ENCODE results near the gene DAD1.
"Not testable (repeated sequence)": the region's sequence is repeated elsewhere in the genome, so short reads cannot be mapped to it uniquely, and the experiment has no call there.

Gene DAD1

DNA sequence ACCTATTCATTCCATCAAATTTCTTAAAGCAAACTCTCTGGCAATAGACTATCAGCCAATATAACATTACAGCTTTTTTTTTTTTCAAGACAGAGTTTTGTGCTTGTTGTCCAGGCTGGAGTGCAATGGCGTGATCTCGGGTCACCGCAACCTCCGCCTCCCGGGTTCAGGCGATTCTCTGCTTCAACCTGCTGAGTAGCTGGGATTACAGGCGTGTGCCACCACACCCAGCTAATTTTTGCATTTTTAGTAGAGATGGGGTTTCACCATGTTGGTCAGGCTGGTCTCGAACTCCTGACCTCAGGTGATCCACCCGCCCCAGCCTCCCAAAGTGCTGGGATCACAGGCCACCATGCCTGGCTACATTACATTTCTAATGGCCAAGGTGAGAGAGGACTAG, 22.8 kb downstream of the DAD1 start:
- DNase-seq: not testable (repeated sequence)

DNA sequence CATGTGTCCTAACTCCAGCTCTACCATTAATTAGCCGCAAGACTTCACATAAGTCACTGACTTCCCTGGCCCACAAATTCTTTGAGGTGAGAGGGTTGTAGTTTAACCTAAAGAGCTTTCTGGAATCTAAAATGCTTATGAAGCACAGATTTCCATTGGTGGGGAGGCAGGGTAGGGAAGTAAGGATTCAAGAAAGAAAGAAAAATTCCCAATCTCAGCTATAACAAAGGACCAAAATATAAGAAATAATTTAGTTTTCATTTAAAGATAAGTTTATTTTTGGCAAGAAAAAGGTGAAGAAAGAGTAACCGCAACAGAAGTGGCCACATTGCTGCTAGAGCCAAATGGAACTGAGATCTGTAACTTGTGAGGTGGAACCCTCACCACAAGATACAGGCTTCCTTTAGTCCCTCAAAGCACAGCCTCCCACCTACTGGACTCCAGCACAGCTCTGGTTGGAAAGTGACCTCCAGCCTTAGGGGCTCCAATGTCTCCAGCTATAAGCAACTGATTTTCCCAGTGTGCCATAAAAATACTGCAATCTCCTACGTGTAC, 23.6 kb downstream of the DAD1 start:
- DNase-seq: no peak

DNA sequence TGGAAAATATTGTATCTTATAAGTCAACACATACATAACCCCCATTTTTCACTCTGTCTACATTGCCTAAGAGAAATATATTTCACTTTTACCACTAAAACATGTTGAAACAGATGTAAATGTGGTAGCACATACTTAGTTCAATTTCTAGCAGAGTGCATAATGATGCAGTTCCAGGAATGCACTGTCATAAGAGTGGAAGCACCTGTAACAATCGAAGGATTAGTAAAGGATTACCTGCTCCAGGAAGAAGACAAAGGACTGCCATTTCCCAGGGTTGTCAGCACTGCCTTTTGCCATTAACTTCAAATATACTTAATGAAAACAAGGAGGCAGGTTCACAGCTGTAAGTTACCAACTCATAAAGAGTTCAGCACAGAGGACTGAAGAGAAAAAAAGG, 24.6 kb downstream of the DAD1 start:
- no peak for DNase-seq

DNA sequence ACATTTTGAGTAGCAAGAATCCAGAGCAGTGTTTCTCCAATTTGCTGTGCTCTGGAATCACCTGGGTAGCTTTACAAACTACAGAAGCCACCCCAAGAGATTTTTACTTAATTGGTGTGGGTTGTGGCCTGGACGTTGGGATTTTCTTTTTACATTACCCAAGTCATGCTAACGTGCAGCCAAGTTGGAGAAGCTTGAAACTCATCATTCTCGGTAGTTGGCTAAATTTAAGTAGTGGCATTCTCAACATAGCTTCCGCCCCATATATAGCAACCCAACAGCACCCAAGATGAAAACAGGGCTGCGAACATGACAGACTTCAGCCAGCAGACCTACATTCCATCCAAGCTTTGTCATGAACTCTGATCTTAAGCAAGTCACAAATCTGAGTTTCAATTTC, 25.0 kb downstream of the DAD1 start:
- no peak for DNase-seq

DNA sequence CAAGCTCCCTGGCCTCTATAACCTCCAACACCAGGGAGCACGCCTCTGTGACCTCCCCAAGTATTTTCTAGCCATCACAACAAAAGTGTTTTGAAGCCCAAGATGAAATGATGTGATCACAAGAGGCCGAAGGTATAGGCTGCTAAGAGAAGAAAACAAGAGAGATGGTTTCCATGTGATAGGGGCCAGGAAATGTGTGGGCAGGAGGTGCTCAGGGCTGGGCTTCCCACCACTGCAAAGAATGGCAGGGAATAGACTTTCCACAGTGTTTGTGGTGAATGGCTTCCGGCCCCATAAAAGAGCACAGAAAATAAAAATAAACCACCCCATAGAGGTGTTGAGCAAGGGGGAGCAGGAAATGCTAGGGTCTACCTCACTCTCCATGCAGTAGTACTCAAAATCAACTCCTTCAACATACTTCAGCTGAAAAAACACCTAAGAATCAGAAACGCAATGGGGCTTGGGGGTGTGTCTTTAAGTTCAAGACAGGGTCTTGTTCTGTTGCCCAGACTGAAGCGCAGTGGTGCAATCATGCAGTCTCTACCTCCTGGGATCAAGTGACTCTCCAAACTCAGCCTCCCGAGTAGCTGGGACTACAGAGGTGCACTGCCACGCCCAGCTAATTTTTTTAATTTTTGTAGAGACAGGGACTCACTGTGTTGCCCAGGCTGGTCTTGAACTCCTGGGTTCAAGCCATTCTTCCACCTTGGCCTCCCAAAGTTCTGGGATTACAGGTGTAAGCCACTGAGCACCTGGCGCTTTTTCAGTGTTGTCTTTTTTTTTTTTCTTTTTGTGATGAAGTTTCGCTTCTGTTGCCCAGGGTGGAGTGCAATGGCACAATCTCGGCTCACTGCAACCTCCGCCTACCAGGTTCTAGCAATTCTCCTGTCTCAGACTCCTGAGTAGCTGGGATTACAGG, 27.1 kb downstream of the DAD1 start:
- DNase-seq: no peak

DNA sequence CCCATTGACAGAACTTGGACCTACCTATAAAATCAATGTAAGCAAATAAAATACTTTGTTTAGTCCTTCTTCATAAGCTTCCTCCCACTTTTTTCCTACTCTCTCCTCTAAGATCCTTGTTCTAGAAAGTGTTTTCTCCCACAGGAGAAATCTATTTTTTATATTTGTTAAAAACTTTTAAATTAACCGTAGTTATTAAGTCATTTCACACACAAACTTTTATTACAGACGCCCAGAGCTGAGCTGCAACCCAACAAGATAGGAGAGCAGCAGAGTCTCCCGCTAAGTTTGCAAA, 27.7 kb downstream of the DAD1 start:
- no peak for DNase-seq

DNA sequence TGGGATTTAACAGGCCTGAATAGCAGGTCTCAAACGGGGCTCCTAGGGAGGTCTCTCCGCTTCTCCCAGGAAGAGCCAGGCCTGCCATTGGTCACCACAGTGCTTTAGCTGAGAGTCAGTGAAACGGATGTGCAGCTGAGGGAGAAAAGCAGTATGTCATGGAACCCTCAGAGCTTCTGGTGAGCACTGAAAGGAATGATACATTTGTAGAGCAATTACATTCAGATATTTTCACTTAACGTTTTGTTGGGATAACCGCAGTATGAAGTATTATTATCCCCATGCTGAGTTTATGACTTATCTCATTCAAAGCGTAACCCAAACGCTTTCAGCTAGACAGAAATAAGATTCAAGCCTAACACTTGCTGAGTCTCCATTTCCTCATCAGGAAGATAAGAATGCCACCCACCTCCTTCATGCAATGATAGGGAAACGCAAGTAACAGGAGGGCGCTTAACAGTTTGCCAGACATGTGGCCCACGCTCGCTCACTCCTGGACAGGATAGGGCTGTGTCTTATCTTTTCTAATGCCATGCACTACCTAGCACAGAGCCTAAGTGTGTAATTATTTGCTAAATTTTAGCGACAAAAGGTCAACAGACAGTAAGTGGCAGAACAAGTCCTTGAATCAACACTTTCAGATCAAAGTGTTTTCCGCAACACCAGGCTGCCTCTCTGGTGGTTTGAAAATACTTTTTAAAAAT, 28.2 kb downstream of the DAD1 start:
- no peak for DNase-seq

DNA sequence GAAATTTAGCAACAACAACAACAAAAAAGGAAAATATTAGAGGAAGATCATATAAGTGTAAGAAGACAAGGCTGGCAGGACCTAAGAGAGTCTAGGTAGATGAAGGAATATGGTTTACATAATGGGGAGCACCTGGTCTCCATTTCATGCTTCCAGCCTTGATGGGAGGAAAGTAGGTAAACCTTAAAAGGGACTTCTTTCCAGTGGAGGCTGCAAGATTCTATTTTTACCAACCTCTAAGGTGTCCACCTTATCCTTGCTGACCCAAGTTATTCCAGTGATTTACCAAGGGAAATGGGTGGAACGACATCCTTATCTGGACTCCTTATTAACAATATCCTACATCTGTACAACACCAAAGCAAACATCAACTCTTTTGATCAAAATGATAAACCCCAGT, 30.0 kb downstream of the DAD1 start:
- DNase-seq: no peak

DNA sequence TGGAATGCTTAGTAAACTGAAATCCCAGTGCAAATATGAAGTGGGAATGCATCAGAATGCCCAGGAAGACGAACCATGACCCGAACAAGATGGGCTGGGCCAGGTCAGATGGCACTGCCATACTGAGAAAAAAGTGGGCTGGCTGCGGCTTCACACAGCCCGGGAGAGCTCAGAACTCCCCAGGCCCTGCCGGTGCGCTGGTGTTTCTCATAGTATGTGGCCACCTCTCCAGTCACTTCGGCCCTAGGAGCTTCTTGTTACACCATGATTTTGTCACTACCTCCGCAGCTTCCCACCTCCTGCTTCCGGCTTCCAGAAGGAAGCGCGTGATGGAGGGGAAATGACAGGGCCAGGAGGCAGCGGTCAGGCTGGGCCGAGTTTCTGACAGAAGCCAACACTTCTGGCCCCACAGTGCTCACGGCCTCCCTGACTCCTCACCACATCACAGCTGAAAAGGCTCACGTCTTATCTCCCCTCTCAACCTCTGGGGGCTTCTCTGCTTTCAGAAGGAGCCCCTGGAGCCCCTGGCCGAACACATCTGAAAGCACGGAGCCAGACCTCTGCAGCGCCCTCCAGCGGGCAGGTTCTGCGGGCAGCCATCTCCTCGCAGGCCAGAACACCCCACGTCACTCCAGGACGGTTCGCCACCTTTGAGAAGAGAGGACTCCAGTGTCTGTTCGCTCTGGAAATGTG, 30.7 kb downstream of the DAD1 start:
- no peak for DNase-seq

DNA sequence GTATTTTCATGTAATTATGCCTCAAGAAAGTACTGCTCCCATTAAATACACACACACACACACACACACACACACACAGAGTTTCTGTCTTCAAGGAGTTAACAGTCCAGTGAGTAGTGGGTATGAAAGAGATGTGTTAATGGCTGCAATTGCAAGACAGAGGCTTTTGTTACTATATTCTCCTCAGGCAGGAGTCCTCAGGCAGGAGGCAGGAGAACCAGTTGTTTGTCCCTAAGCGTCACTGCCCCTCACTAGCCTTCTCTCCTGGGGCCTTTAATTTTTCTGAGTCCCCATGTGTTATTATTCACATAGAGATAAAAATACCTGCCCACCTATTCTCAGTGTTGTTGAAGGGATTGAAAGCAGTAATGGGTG, 31.2 kb downstream of the DAD1 start:
- no peak for DNase-seq

DNA sequence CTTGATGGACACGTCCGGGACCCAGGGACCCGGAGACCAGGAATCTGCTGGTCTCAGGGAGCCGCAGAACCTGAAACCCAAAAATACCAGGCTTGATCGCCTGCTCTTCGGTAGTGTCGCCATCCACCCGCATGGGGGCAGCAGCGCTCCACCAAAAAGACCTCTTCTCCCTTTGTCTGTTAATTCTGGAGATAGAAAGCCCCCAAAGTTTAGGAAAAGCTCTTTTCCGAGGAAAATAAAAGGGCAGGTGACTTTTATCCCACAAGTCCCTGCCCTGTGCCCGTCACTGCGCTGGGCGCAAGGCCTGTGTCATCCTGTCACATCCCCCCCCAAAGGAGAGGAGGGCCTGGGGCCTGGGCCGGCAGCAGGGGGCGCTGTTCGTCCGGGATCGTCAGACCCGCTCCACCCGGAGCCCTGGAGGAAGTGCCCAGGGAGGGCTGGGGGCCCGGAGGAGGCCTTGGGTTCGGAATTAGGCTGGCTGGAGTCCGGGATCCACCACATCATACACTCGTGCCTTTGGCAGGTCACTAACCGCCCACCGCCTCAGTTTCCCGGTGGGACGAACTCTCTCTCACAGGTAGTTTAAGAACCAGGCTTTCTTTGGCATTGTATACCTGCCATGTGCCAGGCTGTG, 31.9 kb downstream of the DAD1 start:
- DNase-seq: peak; percentile 55 to 85

DNA sequence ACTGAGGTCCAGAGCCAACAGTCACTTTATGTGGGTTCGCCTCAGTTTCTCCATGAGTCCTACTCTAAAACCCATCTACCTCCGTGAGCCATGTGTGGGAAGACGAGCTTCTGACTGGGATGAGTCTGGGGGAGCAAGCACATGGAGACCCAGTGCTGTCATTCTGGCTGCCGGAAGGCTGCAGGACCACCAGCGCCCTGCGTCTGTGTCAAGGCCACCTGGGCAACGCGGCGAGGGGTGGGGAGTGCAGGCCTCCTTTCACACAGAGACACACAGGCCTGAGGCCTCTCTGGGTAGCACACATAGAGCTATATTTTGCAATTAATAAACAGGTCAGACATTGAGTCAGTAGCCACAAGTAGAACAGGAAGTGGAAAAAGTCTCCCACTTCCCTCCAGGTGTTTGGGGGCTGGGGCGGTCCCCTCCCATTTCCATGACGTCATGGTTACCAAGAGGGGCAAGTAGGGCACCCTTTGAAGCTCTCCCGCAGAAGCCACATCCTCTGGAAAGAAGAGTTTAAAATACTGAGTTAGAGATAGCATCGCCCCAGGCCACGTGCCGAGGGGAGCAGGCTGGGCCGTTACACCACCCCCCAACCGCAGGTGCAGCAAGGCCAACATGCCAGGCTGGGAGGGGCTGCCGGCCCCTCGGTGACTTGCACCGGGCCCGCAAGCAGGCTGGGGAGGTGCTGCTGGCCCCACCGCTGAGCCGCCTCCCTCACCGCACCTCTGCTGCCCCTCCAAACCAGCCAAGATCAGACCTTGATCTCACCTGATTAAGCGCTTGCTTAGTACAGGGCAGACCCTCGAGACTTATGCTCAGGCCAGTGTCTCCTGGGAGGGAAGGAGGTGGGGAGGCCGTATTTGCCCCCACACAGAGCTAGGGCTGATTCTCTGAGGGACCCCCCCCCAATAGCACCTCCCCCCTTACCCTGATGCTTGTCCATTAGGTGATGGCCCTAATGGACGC, 32.7 kb downstream of the DAD1 start:
- no peak for DNase-seq

DNA sequence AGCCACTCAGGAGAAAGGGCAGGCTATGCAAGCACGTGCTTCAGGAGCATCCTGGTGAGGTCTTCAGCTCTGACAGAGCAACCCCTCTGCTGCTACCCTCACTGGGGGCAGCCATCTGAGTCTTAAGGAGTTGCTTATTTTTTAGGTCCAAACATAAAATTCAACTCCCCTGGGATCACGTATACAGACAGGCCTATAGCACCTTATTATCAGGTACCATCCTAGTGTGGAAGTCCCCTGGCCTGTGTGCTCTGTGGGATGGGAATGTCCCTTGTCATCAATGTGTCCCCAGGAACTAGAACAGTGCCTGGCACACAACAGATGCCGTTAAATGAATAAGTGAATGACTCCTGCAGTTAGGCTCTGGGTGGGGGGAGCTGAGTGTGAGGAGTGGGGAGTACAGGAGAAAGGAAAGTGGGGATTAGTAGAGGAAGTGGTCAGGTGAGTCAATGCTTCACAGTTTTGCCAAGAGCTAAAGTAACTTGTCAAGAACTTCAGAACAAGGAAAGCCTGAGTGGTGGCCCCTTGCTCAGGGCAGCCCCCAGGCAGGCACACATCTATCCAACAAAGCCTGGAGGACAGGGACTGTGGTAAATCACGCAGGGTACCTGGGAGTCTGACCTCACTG, 33.5 kb downstream of the DAD1 start:
- no peak for DNase-seq

DNA sequence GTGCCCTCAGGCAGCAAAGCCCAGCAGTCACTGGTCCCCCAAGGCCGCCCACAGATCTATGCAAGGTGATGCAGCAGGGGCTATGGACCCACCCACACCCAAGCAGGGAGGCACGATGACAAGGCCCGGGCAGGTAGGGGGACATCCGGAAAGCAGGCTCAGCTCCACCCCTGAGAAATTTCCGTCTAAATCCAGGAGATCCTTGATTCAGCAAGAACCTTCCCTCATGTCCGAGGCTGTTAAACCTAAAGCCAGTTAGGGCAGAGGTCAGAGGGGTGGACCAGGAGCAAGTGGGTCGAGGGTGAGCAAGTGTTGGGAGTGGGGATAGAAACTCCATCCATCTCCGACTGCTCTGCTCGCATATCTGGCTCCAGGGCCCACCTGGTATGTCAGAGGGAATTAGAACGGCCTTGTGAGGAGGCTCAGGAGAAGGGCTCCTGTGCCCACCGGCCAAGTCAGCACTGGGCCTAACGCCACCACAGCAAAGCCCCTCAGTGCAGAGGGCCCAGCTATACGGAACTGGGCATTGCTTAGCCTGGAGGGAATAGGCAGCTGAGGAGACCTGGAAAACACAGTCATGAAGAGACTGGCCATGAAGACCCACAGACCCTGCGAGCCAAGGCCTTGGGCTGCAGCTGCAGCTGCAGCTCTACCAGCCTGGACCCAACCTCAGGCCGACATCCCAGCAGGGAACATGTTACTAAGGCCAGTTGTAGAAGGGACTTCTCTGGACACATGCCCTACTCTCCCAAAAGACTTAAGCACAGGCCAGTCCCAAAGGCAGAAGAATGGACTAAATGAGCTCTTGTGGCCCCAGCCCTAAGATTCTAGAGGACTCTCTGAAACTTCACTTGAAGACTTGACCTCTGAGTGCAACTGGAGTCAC, 34.3 kb downstream of the DAD1 start:
- DNase-seq: no peak

DNA sequence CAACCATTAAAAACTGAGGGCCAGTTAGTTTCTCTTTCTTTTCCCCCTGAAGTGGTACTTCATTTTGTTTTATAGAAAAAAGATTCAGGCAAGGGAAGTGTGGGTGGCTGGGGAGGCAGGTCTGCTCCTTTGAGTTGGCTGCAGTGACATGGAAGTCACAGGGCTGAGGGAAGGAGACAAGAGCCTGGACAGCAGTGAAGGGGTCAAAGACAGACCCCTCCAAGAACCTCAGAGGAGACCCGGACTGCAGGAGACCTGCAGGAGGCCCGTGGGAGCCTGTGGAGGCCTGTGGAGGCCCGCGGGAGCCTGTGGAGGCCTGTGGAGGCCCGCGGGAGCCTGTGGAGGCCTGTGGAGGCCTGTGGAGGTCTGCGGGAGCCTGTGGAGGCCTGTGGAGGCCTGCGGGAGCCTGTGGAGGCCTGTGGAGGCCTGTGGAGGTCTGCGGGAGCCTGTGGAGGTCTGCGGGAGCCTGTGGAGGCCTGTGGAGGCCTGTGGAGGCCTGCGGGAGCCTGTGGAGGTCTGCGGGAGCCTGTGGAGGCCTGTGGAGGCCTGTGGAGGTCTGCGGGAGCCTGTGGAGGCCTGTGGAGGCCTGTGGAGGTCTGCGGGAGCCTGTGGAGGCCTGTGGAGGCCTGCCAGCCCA, 35.0 kb downstream of the DAD1 start:
- not testable (repeated sequence) for DNase-seq

DNA sequence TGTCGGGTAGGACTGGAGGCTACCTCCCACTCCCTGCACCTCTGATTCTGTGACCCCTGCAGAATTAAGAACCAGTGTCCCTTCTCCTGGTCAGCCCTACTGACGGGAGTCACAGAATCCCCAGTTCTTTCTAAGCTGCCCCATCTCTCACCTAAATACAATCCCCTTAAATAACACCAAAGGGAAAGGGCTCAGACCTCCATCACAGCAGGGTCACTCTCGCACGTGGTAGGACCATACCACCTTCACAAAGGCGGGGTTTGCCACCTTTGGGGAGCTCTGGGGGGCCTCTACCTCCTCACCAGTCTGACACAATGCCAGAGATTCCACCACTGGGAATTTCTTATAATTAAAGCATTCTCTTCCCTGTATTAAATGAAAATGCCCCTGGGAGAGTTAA, 35.6 kb downstream of the DAD1 start:
- no peak for DNase-seq

DNA sequence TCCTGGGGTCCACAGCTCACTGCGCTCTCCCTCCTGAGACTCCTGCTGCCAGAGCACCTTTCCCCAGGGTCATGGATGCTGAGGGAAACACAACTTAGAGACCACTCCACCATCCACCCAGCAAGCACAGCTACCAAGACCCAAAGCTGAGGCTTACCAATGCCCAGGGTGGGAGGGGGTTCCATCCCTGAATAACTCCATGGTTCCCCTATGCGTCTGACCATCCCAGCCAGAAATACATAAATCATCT, 36.3 kb downstream of the DAD1 start:
- no peak for DNase-seq

DNA sequence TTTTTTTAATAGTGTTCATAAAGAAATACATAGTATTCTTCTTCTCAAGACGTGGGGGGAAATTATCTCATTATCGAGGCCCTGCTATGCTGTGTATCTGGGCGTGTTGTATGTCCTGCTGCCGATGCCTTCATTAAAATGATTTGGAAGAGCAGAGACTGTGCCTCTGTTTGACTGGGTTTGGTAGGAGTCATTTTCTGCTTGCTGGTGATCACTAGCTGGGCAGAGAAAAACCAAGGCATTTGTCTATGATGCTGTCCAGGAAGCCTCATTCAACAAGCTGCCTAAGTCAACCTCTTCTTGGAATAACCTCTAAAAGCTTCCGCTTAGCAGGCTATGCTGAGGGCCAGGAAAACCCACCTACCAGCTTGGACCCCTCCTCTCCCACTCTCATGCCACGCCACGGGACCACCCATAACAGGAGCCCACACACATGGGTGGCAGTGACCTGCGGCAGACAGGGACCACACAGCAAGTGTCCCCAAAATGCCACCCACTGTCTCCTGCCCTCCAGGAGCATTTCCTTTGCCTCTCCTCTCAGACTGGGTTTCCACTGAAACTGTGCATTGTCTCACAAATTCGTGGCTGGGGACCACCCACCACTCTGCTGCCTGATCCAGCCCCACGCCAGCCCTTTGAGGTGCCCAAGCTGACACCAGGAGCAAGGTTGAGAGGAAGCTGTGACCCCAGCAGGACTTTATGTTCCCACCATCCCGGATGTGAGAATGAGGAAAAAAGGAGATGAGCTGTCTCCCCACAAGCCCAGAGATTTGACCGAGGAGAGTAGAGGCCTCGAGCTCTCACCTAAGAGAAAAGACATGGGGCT, 36.8 kb downstream of the DAD1 start:
- no peak for DNase-seq

DNA sequence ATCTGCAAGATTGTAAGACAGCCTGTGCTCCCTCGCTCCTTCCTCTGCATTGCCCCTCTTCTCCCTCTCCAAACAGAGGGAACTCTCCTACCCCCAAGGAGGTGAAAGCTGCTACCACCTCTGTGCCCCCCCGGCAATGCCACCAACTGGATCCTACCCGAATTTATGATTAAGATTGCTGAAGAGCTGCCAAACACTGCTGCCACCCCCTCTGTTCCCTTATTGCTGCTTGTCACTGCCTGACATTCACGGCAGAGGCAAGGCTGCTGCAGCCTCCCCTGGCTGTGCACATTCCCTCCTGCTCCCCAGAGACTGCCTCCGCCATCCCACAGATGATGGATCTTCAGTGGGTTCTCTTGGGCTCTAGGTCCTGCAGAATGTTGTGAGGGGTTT, 37.4 kb downstream of the DAD1 start:
- DNase-seq: no peak
